ENCODE data around the gene FHIT. TPM values are rescaled to one million over a fixed set of nuclear protein-coding genes. Genes with fewer than 3 reads are reported as not detected.

Gene FHIT
- total RNA-seq, 1 experiment from 2014 or later = 9.8 TPM

DNA sequence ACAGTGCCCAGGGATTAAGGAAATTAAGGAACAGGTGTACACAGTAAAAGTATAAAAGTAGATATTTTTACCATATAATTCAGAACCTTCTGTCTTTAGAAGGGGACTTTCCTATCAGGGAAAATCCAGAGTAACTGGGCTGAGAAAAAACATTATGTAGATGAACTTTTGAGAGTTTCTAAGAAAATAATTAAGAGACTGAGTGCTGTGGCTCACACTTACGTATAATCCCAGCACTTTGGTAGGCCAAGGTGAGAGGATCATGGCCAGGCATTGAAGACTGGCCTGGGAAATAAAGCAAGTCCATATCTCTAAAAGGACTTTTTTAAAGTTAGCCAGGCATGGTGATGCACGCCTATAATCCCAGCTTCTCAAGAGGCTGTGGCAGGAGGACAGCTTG, 1021.8 kb downstream of the FHIT start:
- Histone ChIP-seq H3K4me2 (no peak overlapping the region), H3K79me2 (ENCODE audit: low read depth) (no peaks in the 10 kb centered on the region), H3K4me3 (no peak overlapping the region), H3K9me3 (ENCODE audit: insufficient read depth, low read depth) (no peaks in the 10 kb centered on the region), H3K9me2 (ENCODE audit: insufficient read depth) (no peaks in the 10 kb centered on the region), H3K36me3 (ENCODE audit: low read depth) (no peaks in the 10 kb centered on the region), H4K20me1 (ENCODE audit: insufficient read depth) (no peaks in the 10 kb centered on the region), H2AFZ (no peak overlapping the region), H3K27ac (no peak overlapping the region), H3K27me3 (ENCODE audit: insufficient read depth, low read depth) (no peaks in the 10 kb centered on the region), H3F3A (ENCODE audit: insufficient read depth, low read depth) (no peaks in the 10 kb centered on the region), H3K4me1 (replicated peaks; ENCODE audit: insufficient read depth) (no peaks in the 10 kb centered on the region)
- ChIA-PET POLR2A (ENCODE audit: unreplicated experiment) (no interaction called here), CTCF (no interaction called here)
- no TSS peak for BruUV-seq (replicated peaks)
- TF ChIP-seq CTCF (conservative IDR thresholded peaks at IDR 0.05) (no peak), EZH2 (IDR thresholded peaks at IDR 0.05; ENCODE audit: low read depth) (no peak)
- DNase-seq = no peak
- intact Hi-C loops (cut with micrococcal nuclease; ENCODE audit: unreplicated experiment) = no loop called here

DNA sequence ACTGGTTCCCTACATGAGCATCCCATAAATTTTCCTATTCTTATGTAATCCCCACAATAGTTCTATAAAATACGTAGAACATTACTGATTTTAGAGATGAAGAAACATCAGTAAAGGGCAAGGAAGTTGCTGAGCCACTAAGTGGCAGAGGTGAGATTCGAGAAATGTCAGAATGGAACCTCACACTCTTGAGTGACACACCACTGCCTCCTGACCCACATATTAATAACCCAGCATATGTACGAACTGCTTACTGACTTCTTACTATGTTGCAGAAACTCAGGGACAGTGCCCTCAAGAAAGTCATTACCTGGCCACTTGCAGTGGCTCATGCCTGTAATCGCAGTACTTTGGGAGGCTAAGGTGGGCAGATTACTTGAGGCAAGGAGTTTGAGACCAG, 1022.4 kb downstream of the FHIT start:
- Histone ChIP-seq H3K4me1 (replicated peaks; ENCODE audit: insufficient read depth) (no peaks in the 10 kb centered on the region), H3K9me2 (ENCODE audit: insufficient read depth) (no peaks in the 10 kb centered on the region), H3K27me3 (ENCODE audit: insufficient read depth, low read depth) (no peaks in the 10 kb centered on the region), H3F3A (ENCODE audit: insufficient read depth, low read depth) (no peaks in the 10 kb centered on the region), H3K4me3 (no peak overlapping the region), H3K4me2 (no peak overlapping the region), H4K20me1 (ENCODE audit: insufficient read depth) (no peaks in the 10 kb centered on the region), H2AFZ (no peak overlapping the region), H3K79me2 (ENCODE audit: low read depth) (no peaks in the 10 kb centered on the region), H3K27ac (no peak overlapping the region), H3K9me3 (ENCODE audit: insufficient read depth, low read depth) (no peaks in the 10 kb centered on the region), H3K36me3 (ENCODE audit: low read depth) (no peaks in the 10 kb centered on the region)
- no TSS peak for BruUV-seq (replicated peaks)
- DNase-seq = no peak
- intact Hi-C loops (cut with micrococcal nuclease; ENCODE audit: unreplicated experiment) = no loop called here
- CTCF ChIA-PET = no interaction called here
- POLR2A ChIA-PET (ENCODE audit: unreplicated experiment) = no interaction called here
- TF ChIP-seq CTCF (conservative IDR thresholded peaks at IDR 0.05) (no peak), EZH2 (IDR thresholded peaks at IDR 0.05; ENCODE audit: low read depth) (no peak)

- TF ChIP-seq CTCF (conservative IDR thresholded peaks at IDR 0.05) (no peak), EZH2 (IDR thresholded peaks at IDR 0.05; ENCODE audit: low read depth) (no peak)
- Histone ChIP-seq H3K4me3 (no peak overlapping the region), H3K27ac (no peak overlapping the region), H3K36me3 (ENCODE audit: low read depth) (no peaks in the 10 kb centered on the region), H3K27me3 (ENCODE audit: insufficient read depth, low read depth) (no peaks in the 10 kb centered on the region), H3K79me2 (ENCODE audit: low read depth) (no peaks in the 10 kb centered on the region), H3K9me2 (ENCODE audit: insufficient read depth) (no peaks in the 10 kb centered on the region), H4K20me1 (ENCODE audit: insufficient read depth) (no peaks in the 10 kb centered on the region), H3K4me2 (no peak overlapping the region), H3K9me3 (ENCODE audit: insufficient read depth, low read depth) (no peaks in the 10 kb centered on the region), H3F3A (ENCODE audit: insufficient read depth, low read depth) (no peaks in the 10 kb centered on the region), H3K4me1 (replicated peaks; ENCODE audit: insufficient read depth) (no peaks in the 10 kb centered on the region), H2AFZ (no peak overlapping the region)
- intact Hi-C loops (cut with micrococcal nuclease; ENCODE audit: unreplicated experiment) = no loop called here
- CTCF ChIA-PET = no interaction called here
- POLR2A ChIA-PET (ENCODE audit: unreplicated experiment) = no interaction called here
- no peak for DNase-seq
- no TSS peak for BruUV-seq (replicated peaks)
These were observed 1024.3 kb downstream of the FHIT start for GRCh38 chr3:60226912-60227311.

Measured in PC-9 (cell line).